Measurements from ENCODE around the gene BMP6. TPM values are rescaled to one million over a fixed set of nuclear protein-coding genes. Genes with fewer than 3 reads are reported as not detected.

BMP6 gene
- total RNA-seq, 2 donors from 2014 or later, result 10.4 to 19.1 TPM

DNA sequence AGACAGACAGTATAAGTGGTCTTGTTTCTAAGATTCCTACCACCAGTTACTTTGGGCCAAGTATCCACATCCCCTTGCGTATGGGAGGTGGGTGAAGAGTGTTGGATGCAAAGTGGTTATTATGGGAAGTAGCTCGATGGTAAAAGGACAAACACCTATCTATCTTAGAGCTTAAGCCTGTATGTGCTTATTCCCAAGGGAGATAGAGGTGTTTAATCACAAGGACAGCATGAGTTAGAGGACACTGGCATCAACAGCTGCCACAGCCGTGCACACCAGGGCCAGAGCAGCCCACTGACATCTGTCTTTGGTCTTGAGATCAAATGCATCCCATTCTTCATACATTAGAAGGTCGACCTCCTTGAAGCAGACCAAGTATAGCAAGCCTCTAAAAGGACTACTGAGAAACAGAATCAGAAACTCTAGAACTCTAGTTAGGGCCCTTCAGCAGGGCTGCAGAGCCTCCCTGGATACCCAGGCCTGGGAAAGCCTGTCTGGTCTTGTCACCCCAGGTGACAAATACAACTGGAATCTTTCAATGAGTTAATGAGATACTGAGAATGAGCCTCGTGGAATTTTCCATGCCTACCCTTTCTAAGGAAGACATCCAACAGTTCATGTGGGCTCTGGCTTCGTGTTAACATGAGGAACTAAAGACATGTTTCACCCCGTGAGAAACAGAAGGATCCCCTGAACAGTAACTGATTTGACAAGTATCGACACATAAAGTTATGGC is 156.0 kb downstream of the BMP6 start:
- no peaks in the 10 kb centered on the region for H3K27me3 ChIP-seq
- no peak for DNase-seq (ENCODE audit: low spot score)
- no peaks in the 10 kb centered on the region for H3K9me3 ChIP-seq
- no peaks in the 10 kb centered on the region for H3K4me1 ChIP-seq
- TF ChIP-seq, protein P1, sequence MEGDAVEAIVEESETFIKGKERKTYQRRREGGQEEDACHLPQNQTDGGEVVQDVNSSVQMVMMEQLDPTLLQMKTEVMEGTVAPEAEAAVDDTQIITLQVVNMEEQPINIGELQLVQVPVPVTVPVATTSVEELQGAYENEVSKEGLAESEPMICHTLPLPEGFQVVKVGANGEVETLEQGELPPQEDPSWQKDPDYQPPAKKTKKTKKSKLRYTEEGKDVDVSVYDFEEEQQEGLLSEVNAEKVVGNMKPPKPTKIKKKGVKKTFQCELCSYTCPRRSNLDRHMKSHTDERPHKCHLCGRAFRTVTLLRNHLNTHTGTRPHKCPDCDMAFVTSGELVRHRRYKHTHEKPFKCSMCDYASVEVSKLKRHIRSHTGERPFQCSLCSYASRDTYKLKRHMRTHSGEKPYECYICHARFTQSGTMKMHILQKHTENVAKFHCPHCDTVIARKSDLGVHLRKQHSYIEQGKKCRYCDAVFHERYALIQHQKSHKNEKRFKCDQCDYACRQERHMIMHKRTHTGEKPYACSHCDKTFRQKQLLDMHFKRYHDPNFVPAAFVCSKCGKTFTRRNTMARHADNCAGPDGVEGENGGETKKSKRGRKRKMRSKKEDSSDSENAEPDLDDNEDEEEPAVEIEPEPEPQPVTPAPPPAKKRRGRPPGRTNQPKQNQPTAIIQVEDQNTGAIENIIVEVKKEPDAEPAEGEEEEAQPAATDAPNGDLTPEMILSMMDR (IDR thresholded peaks at IDR 0.05), result no peak
- no peak overlapping the region for H3K27ac ChIP-seq
- peaks cover 74% of the 10 kb centered on the region for H3K36me3 ChIP-seq
- H3K4me3 ChIP-seq, result no peak overlapping the region

DNA sequence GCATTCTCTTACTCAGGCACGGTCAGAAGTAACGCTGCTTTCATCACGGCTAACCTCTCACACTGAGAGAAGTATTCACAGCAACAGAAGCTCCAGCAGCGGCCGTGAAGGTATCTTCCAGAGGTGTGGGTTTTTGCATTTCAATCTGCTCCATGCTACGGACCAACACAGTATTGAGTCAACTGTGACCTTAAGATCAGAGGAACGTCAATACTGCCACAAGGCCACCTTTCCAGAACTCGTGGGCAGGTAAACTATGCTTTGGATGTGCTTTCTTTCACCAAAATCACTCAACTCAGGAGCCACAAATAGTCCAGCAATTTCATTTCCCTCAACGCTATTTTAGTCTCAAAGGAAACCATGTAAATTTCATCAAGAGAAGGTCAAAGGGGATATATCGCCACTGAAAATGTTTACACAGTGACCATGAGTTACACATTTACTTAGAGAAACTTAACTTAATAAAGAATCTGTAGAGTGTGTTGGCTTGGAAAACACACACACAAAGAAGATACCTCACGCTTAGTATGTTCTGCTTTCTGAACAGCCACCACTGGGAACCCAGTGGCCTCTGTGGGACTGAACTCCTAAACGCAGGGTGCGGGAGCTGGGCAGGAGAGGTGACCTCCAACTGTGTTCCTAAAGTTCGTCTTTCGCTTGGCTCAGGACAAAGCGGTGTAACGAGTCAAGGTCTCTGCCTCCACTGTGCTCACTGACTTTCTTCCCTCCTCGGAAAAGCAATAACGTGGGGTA is 156.8 kb downstream of the BMP6 start:
- TF ChIP-seq, protein P1 (IDR thresholded peaks at IDR 0.05), result no peak
- peaks cover 82% of the 10 kb centered on the region for H3K36me3 ChIP-seq
- no peaks in the 10 kb centered on the region for H3K9me3 ChIP-seq
- no peaks in the 10 kb centered on the region for H3K4me1 ChIP-seq
- no peak overlapping the region for H3K27ac ChIP-seq
- H3K27me3 ChIP-seq, result no peaks in the 10 kb centered on the region
- H3K4me3 ChIP-seq, result no peak overlapping the region
- no peak for DNase-seq (ENCODE audit: low spot score)

DNA sequence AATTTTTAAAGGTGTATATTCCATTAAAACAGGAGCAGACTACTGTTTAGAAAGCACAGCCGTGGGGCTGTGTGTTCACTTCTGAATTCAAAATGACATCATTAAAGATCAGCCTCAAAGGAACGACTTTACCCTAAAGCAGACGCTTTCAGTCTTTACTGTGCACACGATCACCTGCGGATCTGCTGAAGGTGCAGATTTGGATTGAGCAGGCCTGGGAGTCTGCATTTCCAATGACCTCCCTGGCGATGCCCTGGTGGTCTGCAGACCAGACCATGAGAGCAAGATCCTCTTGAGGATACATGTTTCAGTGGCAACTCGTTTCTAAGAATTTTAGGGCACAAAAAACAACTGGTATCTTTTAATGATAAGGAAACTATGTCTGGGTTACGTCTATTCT is 157.5 kb downstream of the BMP6 start:
- DNase-seq (ENCODE audit: low spot score), result no peak
- Histone ChIP-seq H3K4me3 (no peak overlapping the region), H3K9me3 (no peaks in the 10 kb centered on the region), H3K36me3 (peaks cover 89% of the 10 kb centered on the region), H3K27me3 (no peaks in the 10 kb centered on the region), H3K4me1 (no peaks in the 10 kb centered on the region), H3K27ac (no peak overlapping the region)
- TF ChIP-seq, protein P1 (IDR thresholded peaks at IDR 0.05), result no peak

DNA sequence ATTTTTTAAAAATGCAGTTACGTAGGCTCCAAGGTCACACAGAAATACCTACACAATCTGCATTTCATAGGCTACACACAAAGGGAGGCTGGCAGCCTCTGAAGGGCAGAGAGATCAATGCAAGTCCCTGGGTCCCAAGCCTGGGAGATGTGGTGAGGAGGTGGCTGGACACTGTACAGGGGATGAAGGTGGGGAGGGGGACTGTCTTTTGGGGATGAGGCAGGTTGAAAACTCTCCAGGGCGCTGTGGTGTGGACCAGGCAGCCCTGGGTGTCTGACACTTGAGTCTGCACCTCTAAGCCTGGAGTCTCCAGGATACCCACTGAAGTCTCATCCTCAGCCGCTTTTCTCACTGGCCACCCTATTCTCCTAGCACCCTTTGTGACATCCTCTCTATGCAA is 160.2 kb downstream of the BMP6 start:
- Histone ChIP-seq H3K36me3 (peaks cover 100% of the 10 kb centered on the region), H3K4me1 (peaks cover 0 to 3% of the 10 kb centered on the region in 2 donors), H3K27me3 (no peaks in the 10 kb centered on the region), H3K27ac (no peak overlapping the region), H3K9me3 (no peaks in the 10 kb centered on the region), H3K4me3 (no peak overlapping the region)
- TF ChIP-seq, protein P1 (IDR thresholded peaks at IDR 0.05), result no peak
- no peak for DNase-seq (ENCODE audit: low spot score)

DNA sequence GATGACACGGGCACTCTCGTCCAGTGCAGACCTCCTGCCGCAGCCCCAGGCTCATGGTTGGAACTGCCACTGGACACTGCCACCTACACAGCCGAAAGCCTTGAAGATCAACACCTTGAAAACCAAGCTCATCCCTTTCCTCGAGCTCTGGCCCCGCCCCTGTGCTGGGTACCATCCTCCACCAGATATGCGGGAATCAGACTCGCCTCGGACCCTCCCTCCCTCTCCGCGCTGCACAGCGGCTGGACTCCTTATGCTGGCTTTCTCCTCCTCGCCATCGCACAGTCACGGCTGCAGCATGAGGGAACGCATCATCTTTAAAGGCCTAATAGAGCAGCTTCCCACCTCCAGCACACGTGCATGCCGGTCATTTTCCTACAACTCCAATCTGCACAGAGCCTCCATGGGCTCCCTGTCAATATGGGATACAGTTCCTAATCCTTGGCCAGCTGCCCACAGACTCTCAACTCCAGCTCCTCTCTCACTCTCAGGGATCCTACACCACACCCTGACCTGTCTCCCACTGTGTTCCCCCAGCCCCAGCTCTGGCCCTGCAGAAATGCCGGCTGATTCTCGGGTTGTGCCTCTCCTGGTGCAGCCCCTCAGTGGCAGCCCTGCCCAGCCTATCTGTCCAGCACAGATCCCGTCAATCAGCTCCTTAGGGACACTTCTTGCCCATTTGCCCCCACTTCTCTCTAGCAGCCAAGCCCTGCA is 161.5 kb downstream of the BMP6 start:
- peaks cover 88% of the 10 kb centered on the region for H3K36me3 ChIP-seq
- TF ChIP-seq, protein P1 (IDR thresholded peaks at IDR 0.05), result no peak
- H3K4me3 ChIP-seq, result no peak overlapping the region
- DNase-seq (ENCODE audit: low spot score), result no peak
- H3K9me3 ChIP-seq, result no peaks in the 10 kb centered on the region
- no peaks in the 10 kb centered on the region for H3K27me3 ChIP-seq
- H3K27ac ChIP-seq, result no peak overlapping the region
- peaks cover 0 to 8% of the 10 kb centered on the region in 2 donors for H3K4me1 ChIP-seq
